Astrocyte (in vitro differentiated cells and primary cell): Measurements from ENCODE around the gene DPP4.

Experiments
- CTCF ChIP-seq: IDR thresholded peaks from 2 replicates; pipeline ENCODE4 v1.5.1; 2011; ENCODE audit warnings: low read depth, mild to moderate bottlenecking, inconsistent platforms, low read length, moderate library complexity; ENCODE audit not compliant: insufficient read depth
- EZH2 ChIP-seq: IDR thresholded peaks from 2 replicates; pipeline ENCODE4 v1.6.1; 2012; ENCODE audit warnings: mild to moderate bottlenecking, low read length, inconsistent platforms; ENCODE audit not compliant: insufficient read depth

GRCh38 chr2:161947836-161948235 is 126.2 kb downstream of the DPP4 start:
- TF ChIP-seq CTCF = no peak
- TF ChIP-seq EZH2 = no peak
